ENCODE measurements around the gene CUTA. TPM values are rescaled to one million over a fixed set of nuclear protein-coding genes. Genes with fewer than 3 reads are reported as not detected.

CUTA gene
- total RNA-seq, 2 experiments from 2014 or later, result 164 to 175 TPM

DNA sequence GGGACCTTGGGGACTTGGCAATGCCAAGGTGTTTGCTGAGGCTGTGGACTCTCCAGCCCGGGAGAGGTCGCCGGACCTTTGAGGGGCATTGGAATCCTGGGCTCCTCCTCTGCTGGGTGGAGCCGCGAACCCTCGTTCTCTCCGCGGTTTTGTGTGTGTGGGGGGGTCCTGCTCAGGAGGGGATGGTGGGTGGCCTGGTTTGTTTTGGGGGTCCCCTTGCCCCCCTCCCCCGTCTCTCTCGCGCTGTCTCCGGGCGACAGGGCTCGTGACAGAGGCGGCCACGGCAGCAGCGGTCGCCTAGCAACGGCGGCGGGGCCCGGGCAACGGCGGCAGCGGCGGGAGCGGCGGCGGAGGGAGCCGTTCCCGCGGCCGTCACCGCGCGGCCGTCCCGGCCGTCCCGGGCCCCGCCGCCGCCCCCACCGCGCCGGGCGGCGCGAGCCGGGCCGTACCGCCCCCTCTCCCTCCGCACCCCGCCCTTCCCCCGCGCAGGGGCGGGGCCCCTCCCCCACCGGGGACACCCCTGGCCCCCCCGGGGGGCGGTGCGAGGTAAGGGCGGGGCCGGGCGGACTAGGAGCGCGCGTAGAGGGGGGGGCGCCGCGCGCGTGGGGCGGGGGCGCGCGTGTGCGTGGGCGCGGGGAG is 9.8 kb upstream of the CUTA start:
- peaks cover 5% of the 10 kb centered on the region; the same call in 1 of the 2 replicates for H3K79me2 ChIP-seq (ENCODE audit: insufficient read depth, low read depth, low read length)
- intact Hi-C loops (cut with micrococcal nuclease; ENCODE audit: unreplicated experiment), result loop anchor here (5.0 kb wide), 1 partner anchor 150 kb away; the partner anchor contains the start of gene B3GALT4
- TF ChIP-seq EZH2phosphoT487 (IDR thresholded peaks at IDR 0.05; ENCODE audit: borderline replicate concordance, low read depth, low read length), result no peak
- TF ChIP-seq, protein P1, sequence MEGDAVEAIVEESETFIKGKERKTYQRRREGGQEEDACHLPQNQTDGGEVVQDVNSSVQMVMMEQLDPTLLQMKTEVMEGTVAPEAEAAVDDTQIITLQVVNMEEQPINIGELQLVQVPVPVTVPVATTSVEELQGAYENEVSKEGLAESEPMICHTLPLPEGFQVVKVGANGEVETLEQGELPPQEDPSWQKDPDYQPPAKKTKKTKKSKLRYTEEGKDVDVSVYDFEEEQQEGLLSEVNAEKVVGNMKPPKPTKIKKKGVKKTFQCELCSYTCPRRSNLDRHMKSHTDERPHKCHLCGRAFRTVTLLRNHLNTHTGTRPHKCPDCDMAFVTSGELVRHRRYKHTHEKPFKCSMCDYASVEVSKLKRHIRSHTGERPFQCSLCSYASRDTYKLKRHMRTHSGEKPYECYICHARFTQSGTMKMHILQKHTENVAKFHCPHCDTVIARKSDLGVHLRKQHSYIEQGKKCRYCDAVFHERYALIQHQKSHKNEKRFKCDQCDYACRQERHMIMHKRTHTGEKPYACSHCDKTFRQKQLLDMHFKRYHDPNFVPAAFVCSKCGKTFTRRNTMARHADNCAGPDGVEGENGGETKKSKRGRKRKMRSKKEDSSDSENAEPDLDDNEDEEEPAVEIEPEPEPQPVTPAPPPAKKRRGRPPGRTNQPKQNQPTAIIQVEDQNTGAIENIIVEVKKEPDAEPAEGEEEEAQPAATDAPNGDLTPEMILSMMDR (conservative IDR thresholded peaks at IDR 0.05; ENCODE audit: low read length), result no peak

DNA sequence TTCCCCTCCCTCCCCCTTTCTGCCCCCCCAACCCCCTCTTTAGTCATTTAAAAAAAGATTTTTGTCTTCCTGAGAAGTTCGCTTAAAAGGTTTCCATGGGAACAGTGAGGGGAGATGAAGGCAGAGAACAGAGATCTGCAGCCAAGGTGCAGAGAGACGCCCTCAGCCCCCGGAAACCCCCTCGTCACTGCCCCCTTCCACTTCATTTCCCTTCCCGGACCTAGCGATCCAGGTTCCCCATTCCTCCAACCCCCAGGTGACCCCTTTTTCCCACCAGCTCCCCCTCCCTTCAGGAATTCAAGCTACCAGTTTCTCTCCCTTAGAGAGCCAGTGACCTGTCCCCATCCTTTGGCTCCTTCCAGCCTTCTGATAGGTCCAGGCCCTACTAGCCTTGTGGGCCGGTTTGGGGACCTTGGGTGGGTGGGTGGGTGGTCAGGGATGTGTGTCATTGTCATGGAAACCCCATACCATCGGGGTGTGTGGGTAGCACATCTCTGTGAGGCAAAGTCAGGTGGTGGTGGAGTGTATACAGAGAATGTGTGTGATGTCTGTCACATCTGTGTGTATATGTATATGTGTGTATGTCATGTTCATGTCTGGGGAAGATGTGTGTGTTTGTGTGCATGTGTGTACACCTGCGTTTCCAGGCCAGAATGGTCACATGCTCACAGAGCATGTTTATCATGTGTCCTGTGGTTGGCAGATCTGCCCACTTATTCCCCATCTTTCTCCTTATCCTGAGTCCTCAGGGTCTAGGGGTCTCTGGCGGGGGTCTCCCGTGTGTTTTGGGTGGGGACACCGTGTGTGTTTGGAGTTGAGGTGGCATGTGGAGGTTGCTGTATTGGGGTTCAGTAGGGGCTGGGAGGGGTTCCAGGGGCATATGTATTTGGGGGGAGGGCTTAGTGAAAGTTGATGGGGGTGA is 8.9 kb upstream of the CUTA start:
- TF ChIP-seq, protein P1 (conservative IDR thresholded peaks at IDR 0.05; ENCODE audit: low read length), result no peak
- no peak for TF ChIP-seq EZH2phosphoT487 (IDR thresholded peaks at IDR 0.05; ENCODE audit: borderline replicate concordance, low read depth, low read length)
- BruUV-seq (replicated peaks), result no TSS peak

More for the DNA sequence above, 9.8 kb upstream of the CUTA start:
- POLR2A ChIA-PET, result no interaction called here
- H2AFZ ChIP-seq (ENCODE audit: low read length), result no peak overlapping the region
- H3K36me3 ChIP-seq (ENCODE audit: insufficient read depth, low read length), result no peaks in the 10 kb centered on the region; the same call in 1 of the 2 replicates
- peak overlapping the region; percentile 98 for H3K4me2 ChIP-seq (ENCODE audit: low read length)
- peaks cover 68% of the 10 kb centered on the region for H3K4me1 ChIP-seq (ENCODE audit: insufficient read depth, low read length, poor library complexity, severe bottlenecking)
- H3K9me2 ChIP-seq (ENCODE audit: insufficient read depth, low read length), result no peaks in the 10 kb centered on the region
- no peak overlapping the region for H3K27ac ChIP-seq (ENCODE audit: low read depth, low read length, poor library complexity, severe bottlenecking)
- no peaks in the 10 kb centered on the region for H4K20me1 ChIP-seq (ENCODE audit: insufficient read depth, low read length)
- no TSS peak for BruUV-seq (replicated peaks)
- CTCF ChIA-PET (ENCODE audit: unreplicated experiment), result no interaction called here
- peak; percentile 31 for DNase-seq (ENCODE audit: low spot score)
- peak overlapping the region; percentile 68 for H3K4me3 ChIP-seq (ENCODE audit: low read depth, low read length, poor library complexity, severe bottlenecking)
- no peaks in the 10 kb centered on the region for H3K9me3 ChIP-seq (ENCODE audit: low read length)

More for the DNA sequence above, 8.9 kb upstream of the CUTA start:
- Histone ChIP-seq H4K20me1 (ENCODE audit: insufficient read depth, low read length) (no peaks in the 10 kb centered on the region), H3K79me2 (ENCODE audit: insufficient read depth, low read depth, low read length) (peaks cover 5% of the 10 kb centered on the region; the same call in 1 of the 2 replicates), H3K4me3 (ENCODE audit: low read depth, low read length, poor library complexity, severe bottlenecking) (peak overlapping the region; percentile 68), H3K9me2 (ENCODE audit: insufficient read depth, low read length) (no peaks in the 10 kb centered on the region), H3K9me3 (ENCODE audit: low read length) (no peaks in the 10 kb centered on the region), H3K36me3 (ENCODE audit: insufficient read depth, low read length) (no peaks in the 10 kb centered on the region; the same call in 1 of the 2 replicates), H3K27ac (ENCODE audit: low read depth, low read length, poor library complexity, severe bottlenecking) (peak overlapping the region; percentile 58), H3K4me2 (ENCODE audit: low read length) (peak overlapping the region; percentile 84), H3K4me1 (ENCODE audit: insufficient read depth, low read length, poor library complexity, severe bottlenecking) (peaks cover 60% of the 10 kb centered on the region), H2AFZ (ENCODE audit: low read length) (no peak overlapping the region)
- CTCF ChIA-PET (ENCODE audit: unreplicated experiment), result interaction anchor here (0.7 kb wide), 1 partner anchor 36 kb away, joined by 3 read pairs; no protein-coding TSS in a partner anchor
- peak; percentile 24 for DNase-seq (ENCODE audit: low spot score)
- intact Hi-C loops (cut with micrococcal nuclease; ENCODE audit: unreplicated experiment), result loop anchor here (1.0 to 5.0 kb wide), 3 partner anchors 36 to 150 kb away; partner anchors contain the start of genes B3GALT4 and KIFC1
- POLR2A ChIA-PET, result interaction anchor here (0.6 to 1.5 kb wide), 5 partner anchors 28 to 436 kb away, joined by 3 to 7 read pairs (median 5); partner anchors contain the start of gene ZBTB9

Measured in OCI-LY7 (cell line).